Testis (tissue), 3 donors: ENCODE data around the gene WFS1. TPM values are rescaled to one million over a fixed set of nuclear protein-coding genes. Genes with fewer than 3 reads are reported as not detected.

Experiments used
- DNase-seq: peaks from one replicate; pipeline ENCODE4 v3.0.0-alpha.2; 2019
- H3K27ac ChIP-seq, 2 donors: fragments of 200-600 bp; sonication (generic); one replicate each; pipeline ENCODE4 v1.5.1; 2019
- H3K27me3 ChIP-seq: fragments of 200-600 bp; sonication (generic); one replicate; pipeline ENCODE4 v1.5.1; 2019
- H3K36me3 ChIP-seq: fragments of 200-600 bp; sonication (generic); one replicate; pipeline ENCODE4 v1.5.1; 2017; ENCODE audit warnings: low read depth; ENCODE audit errors: missing control alignments
- H3K4me1 ChIP-seq: fragments of 200-600 bp; sonication (generic); one replicate; pipeline ENCODE4 v1.5.1; 2019
- H3K4me3 ChIP-seq, 2 donors: fragments of 200-600 bp; sonication (generic); one replicate each; pipeline ENCODE4 v1.5.1; 2017 to 2019
- H3K9me3 ChIP-seq: fragments of 200-600 bp; sonication (generic); one replicate; pipeline ENCODE4 v1.5.1; 2017
- CTCF ChIP-seq, 3 experiments: fragments of 450-650 bp in 2 of 3; fragments of 200-600 bp in 1 of 3; sonication (generic) in 1 of 3; IDR thresholded peaks; one replicate each; pipeline ENCODE4 v1.5.1; 2016 to 2019; ENCODE audit warnings: antibody characterized with exemption in 3 of 3, mild to moderate bottlenecking in 2 of 3, moderate library complexity in 1 of 3
- POLR2A ChIP-seq: fragments of 450-650 bp; IDR thresholded peaks from one replicate; pipeline ENCODE4 v1.6.1; 2017; ENCODE audit warnings: antibody characterized with exemption, mild to moderate bottlenecking, moderate library complexity
- WGBS, 2 donors: methylation state at CpG; one replicate each; pipeline ENCODE4 v1.1.5; 2018; 5-methylcytosine and 5-hydroxymethylcytosine counted together
- intact Hi-C: fragments of 100-400 bp; cut with DNase I; formaldehyde crosslinking; loops from one replicate; pipeline ENCODE4 v1.15.1; 2023; ENCODE audit warnings: low total_unique reads
- polyA plus RNA-seq: library from polyadenylated mRNA; stranded (reverse); fragments of 350-450 nt; fragmentation: Illumina TruSeq; extraction: RNeasy Lipid Tissue Mini Kit (QIAGEN cat#74804); gene quantifications from one replicate; pipeline ENCODE4 v1.2.3, GENCODE V29; 2014; ENCODE audit warnings: low read depth, low replicate concordance; ENCODE audit not compliant: insufficient read depth
- total RNA-seq, 2 donors: library from RNA; depleted of rRNA; stranded (reverse); fragments of >200 nt; gene quantifications; one replicate each; pipeline ENCODE4 v1.2.3, GENCODE V29; 2016

Gene WFS1
- total and polyA plus RNA-seq, 3 donors from 2014 or later = 80.4 to 202 (median 124) TPM

- Histone ChIP-seq H3K4me1 (peaks cover 12% of the 10 kb centered on the region), H3K27me3 (no peaks in the 10 kb centered on the region), H3K9me3 (no peaks in the 10 kb centered on the region), H3K4me3 (no peak overlapping the region), H3K27ac (no peak overlapping the region), H3K36me3 (no peaks in the 10 kb centered on the region)
- TF ChIP-seq CTCF (IDR thresholded peaks at IDR 0.05) (no peak), POLR2A (no peak)
- intact Hi-C loops = no loop called here
- DNase-seq = no peak
- 94% methylated on average over 34 to 55 of the region's 55 CpGs for WGBS, 2 donors
These were observed 32.2 kb downstream of the WFS1 start for GRCh38 chr4:6301732-6302442.

- Histone ChIP-seq H3K27ac (no peak overlapping the region), H3K4me1 (peaks cover 13% of the 10 kb centered on the region), H3K27me3 (no peaks in the 10 kb centered on the region), H3K4me3 (no peak overlapping the region), H3K9me3 (no peaks in the 10 kb centered on the region), H3K36me3 (no peaks in the 10 kb centered on the region)
- 69 to 90% methylated on average over 3 to 6 of the region's 6 CpGs for WGBS, 2 donors
- TF ChIP-seq CTCF (IDR thresholded peaks at IDR 0.05) (no peak), POLR2A (no peak)
- DNase-seq = no peak
- intact Hi-C loops = no loop called here
These were observed 33.2 kb downstream of the WFS1 start for GRCh38 chr4:6302869-6303268.

- intact Hi-C loops = no loop called here
- no peaks in the 10 kb centered on the region for H3K36me3 ChIP-seq
- 86 to 99% methylated on average over 10 to 12 of the region's 12 CpGs for WGBS, 2 donors
- H3K27me3 ChIP-seq = no peaks in the 10 kb centered on the region
- no peak overlapping the region for H3K4me3 ChIP-seq
- no peak for DNase-seq
- no peak for TF ChIP-seq POLR2A
- no peak for TF ChIP-seq CTCF (IDR thresholded peaks at IDR 0.05)
- no peaks in the 10 kb centered on the region for H3K9me3 ChIP-seq
- no peak overlapping the region for H3K27ac ChIP-seq
- peaks cover 6% of the 10 kb centered on the region for H3K4me1 ChIP-seq
These were observed 34.3 kb downstream of the WFS1 start for GRCh38 chr4:6303943-6304342.

GRCh38 chr4:6306299-6306698 lies 36.6 kb downstream of the WFS1 start:
- Histone ChIP-seq H3K36me3 (no peaks in the 10 kb centered on the region), H3K9me3 (no peaks in the 10 kb centered on the region), H3K4me3 (no peak overlapping the region), H3K27ac (no peak overlapping the region), H3K4me1 (peaks cover 6% of the 10 kb centered on the region), H3K27me3 (no peaks in the 10 kb centered on the region)
- 77 to 88% methylated on average over 4 to 5 of the region's 5 CpGs for WGBS, 2 donors
- DNase-seq = no peak
- intact Hi-C loops = no loop called here
- no peak for TF ChIP-seq CTCF (IDR thresholded peaks at IDR 0.05)
- TF ChIP-seq POLR2A = no peak

GRCh38 chr4:6307230-6307629 lies 37.6 kb downstream of the WFS1 start:
- Histone ChIP-seq H3K4me1 (peaks cover 6% of the 10 kb centered on the region), H3K9me3 (no peaks in the 10 kb centered on the region), H3K27ac (no peak overlapping the region), H3K4me3 (no peak overlapping the region), H3K27me3 (no peaks in the 10 kb centered on the region), H3K36me3 (no peaks in the 10 kb centered on the region)
- no peak for DNase-seq
- TF ChIP-seq POLR2A (no peak), CTCF (IDR thresholded peaks at IDR 0.05) (no peak)
- intact Hi-C loops = no loop called here
- 64 to 81% methylated on average over 5 to 12 of the region's 12 CpGs for WGBS, 2 donors
